Measurements from ENCODE around the gene RNPEPL1. TPM values are rescaled to one million over a fixed set of nuclear protein-coding genes. Genes with fewer than 3 reads are reported as not detected.

The RNPEPL1 gene
- total RNA-seq, 1 donor from 2014 or later = 22.7 TPM

DNA sequence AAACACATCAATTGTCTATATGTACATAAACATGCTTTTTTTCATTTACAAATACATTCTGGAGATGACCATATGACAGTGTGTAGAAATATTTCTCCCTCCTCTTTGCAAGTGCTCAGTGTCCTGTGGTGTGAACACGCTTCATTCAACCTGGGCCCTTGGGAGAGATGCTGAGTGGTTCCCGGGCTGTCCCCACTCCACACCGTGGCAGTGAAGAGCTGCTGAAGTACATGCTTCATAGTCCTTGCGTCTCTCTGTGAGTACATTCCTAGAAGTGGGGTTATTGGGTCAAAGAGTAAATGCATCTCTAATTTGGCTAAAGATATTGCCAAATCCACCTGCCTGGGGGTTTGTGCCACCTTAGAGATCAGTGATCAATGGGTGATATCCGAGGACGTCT lies 50.5 kb downstream of the RNPEPL1 start:
- Mint-ChIP-seq H3K4me1 (ENCODE audit: low read depth, unreplicated experiment) (peaks cover 6% of the 10 kb centered on the region), H3K27ac (ENCODE audit: unreplicated experiment) (no peak overlapping the region), H3K9me3 (ENCODE audit: unreplicated experiment) (peaks cover 5% of the 10 kb centered on the region), H3K4me3 (ENCODE audit: unreplicated experiment) (no peak overlapping the region), H3K27me3 (ENCODE audit: low read depth, unreplicated experiment) (no peaks in the 10 kb centered on the region), H3K36me3 (ENCODE audit: low read depth, unreplicated experiment) (peaks cover 11% of the 10 kb centered on the region)
- H4K20me1 ChIP-seq (ENCODE audit: insufficient read depth, low read length) = no peaks in the 10 kb centered on the region
- H3K36me3 ChIP-seq (ENCODE audit: insufficient read depth, low read length) = no peaks in the 10 kb centered on the region
- H3K4me1 ChIP-seq (ENCODE audit: insufficient read depth, low read length) = peaks cover 3% of the 10 kb centered on the region
- H3K27me3 ChIP-seq (ENCODE audit: insufficient read depth, low read length) = no peaks in the 10 kb centered on the region
- no peak overlapping the region for H2AFZ ChIP-seq (ENCODE audit: low read depth, low read length)
- no peak for FAIRE-seq
- H3K9me3 ChIP-seq (ENCODE audit: insufficient read depth, low read depth, low read length) = no peaks in the 10 kb centered on the region
- no peak overlapping the region for H3K4me2 ChIP-seq (ENCODE audit: low read length)
- no peak for TF ChIP-seq EZH2 (IDR thresholded peaks at IDR 0.05; ENCODE audit: insufficient read depth, low read length)
- TF ChIP-seq, protein P1, sequence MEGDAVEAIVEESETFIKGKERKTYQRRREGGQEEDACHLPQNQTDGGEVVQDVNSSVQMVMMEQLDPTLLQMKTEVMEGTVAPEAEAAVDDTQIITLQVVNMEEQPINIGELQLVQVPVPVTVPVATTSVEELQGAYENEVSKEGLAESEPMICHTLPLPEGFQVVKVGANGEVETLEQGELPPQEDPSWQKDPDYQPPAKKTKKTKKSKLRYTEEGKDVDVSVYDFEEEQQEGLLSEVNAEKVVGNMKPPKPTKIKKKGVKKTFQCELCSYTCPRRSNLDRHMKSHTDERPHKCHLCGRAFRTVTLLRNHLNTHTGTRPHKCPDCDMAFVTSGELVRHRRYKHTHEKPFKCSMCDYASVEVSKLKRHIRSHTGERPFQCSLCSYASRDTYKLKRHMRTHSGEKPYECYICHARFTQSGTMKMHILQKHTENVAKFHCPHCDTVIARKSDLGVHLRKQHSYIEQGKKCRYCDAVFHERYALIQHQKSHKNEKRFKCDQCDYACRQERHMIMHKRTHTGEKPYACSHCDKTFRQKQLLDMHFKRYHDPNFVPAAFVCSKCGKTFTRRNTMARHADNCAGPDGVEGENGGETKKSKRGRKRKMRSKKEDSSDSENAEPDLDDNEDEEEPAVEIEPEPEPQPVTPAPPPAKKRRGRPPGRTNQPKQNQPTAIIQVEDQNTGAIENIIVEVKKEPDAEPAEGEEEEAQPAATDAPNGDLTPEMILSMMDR (IDR thresholded peaks at IDR 0.05; ENCODE audit: insufficient read depth, low read depth, low read length) = no peak
- H3K79me2 ChIP-seq (ENCODE audit: insufficient read depth, low read length) = no peaks in the 10 kb centered on the region
- no peak overlapping the region for H3K9ac ChIP-seq (ENCODE audit: low read length)
- H3K4me3 ChIP-seq (ENCODE audit: insufficient read depth, low read depth, low read length) = no peak overlapping the region
- H3K27ac ChIP-seq (ENCODE audit: low read depth, low read length) = no peak overlapping the region
- DNase-seq (ENCODE audit: low read depth) = no peak

DNA sequence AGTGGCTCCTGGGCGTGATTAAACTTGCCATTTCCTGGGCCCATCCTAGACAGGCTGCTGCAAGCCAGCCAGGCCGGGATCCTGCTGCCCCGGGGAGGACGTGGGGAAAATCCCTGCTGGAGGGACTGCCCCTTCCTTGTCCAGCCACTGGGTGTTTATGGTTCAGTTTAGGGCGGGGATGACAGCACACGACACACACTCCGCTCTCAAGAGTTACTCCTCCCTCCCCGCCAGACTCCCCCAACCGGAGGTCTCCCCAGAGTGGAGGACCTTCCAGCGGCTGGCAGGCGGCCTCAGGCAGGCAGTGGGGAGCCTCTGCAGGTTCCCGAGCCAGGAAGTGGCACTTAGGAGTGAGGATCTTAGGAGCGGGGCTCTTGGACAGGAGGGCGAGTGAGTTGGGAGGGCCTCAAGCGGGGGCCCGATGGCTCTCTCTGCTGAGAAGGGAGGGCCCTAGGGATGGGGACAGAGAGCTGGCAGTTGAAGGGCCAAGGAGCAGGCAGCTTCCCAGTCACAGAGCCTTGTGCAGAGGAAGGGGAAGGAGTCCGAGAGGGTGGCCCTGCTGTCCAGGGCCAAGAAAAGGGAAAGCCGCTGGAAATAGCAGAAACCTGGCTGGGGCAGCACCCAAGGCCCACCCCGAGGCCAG lies 51.3 kb downstream of the RNPEPL1 start:
- H3K4me1 ChIP-seq (ENCODE audit: insufficient read depth, low read length) = peaks cover 3% of the 10 kb centered on the region
- H3K9me3 ChIP-seq (ENCODE audit: insufficient read depth, low read depth, low read length) = no peaks in the 10 kb centered on the region
- Mint-ChIP-seq H3K27ac (ENCODE audit: unreplicated experiment) (no peak overlapping the region), H3K9me3 (ENCODE audit: unreplicated experiment) (peaks cover 5% of the 10 kb centered on the region), H3K27me3 (ENCODE audit: low read depth, unreplicated experiment) (no peaks in the 10 kb centered on the region), H3K36me3 (ENCODE audit: low read depth, unreplicated experiment) (peaks cover 11% of the 10 kb centered on the region), H3K4me1 (ENCODE audit: low read depth, unreplicated experiment) (peaks cover 6% of the 10 kb centered on the region), H3K4me3 (ENCODE audit: unreplicated experiment) (no peak overlapping the region)
- H3K79me2 ChIP-seq (ENCODE audit: insufficient read depth, low read length) = no peaks in the 10 kb centered on the region
- TF ChIP-seq, protein P1 (IDR thresholded peaks at IDR 0.05; ENCODE audit: insufficient read depth, low read depth, low read length) = no peak
- TF ChIP-seq EZH2 (IDR thresholded peaks at IDR 0.05; ENCODE audit: insufficient read depth, low read length) = no peak
- no peak overlapping the region for H2AFZ ChIP-seq (ENCODE audit: low read depth, low read length)
- H3K4me3 ChIP-seq (ENCODE audit: insufficient read depth, low read depth, low read length) = no peak overlapping the region
- no peak for FAIRE-seq
- H3K27me3 ChIP-seq (ENCODE audit: insufficient read depth, low read length) = no peaks in the 10 kb centered on the region
- H3K4me2 ChIP-seq (ENCODE audit: low read length) = no peak overlapping the region
- H3K27ac ChIP-seq (ENCODE audit: low read depth, low read length) = no peak overlapping the region
- no peak overlapping the region for H3K9ac ChIP-seq (ENCODE audit: low read length)
- no peak for DNase-seq (ENCODE audit: low read depth)
- no peaks in the 10 kb centered on the region for H3K36me3 ChIP-seq (ENCODE audit: insufficient read depth, low read length)
- H4K20me1 ChIP-seq (ENCODE audit: insufficient read depth, low read length) = no peaks in the 10 kb centered on the region

DNA sequence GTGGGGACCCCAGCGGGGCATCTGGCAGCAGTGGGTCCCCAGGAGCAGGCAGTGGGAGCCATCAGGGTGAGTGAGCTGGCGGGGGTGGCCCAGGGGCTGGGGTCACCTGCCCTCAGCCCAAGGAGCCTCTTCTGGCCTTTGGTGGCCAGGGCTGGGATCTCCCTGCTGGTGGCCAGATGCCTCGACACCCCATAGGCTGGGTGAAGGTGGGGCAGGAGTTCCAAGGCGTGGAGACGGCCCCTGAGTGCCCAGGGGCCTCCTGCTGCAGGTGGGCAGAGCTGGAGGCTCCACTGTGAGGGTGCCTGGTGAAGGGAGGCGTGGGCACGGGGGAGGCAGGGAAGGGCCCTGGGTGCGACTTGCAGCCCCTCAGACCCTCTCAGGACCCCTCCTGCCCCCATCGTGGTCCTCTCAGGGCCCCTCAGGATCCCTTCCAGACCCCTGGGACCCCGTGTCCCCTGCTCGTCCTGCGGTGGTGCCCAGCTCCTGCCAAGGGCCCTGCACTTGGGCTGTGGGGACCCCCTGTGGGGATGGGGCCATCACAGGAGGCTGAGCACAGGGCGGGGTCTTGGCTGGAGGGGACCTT lies 52.0 kb downstream of the RNPEPL1 start:
- no peaks in the 10 kb centered on the region for H4K20me1 ChIP-seq (ENCODE audit: insufficient read depth, low read length)
- no peaks in the 10 kb centered on the region for H3K27me3 Mint-ChIP-seq (ENCODE audit: low read depth, unreplicated experiment)
- H3K4me1 Mint-ChIP-seq (ENCODE audit: low read depth, unreplicated experiment) = peaks cover 6% of the 10 kb centered on the region
- FAIRE-seq (no peak), DNase-seq (ENCODE audit: low read depth) (no peak)
- no peaks in the 10 kb centered on the region for H3K36me3 ChIP-seq (ENCODE audit: insufficient read depth, low read length)
- no peak overlapping the region for H3K4me3 Mint-ChIP-seq (ENCODE audit: unreplicated experiment)
- no peak overlapping the region for H3K27ac Mint-ChIP-seq (ENCODE audit: unreplicated experiment)
- no peaks in the 10 kb centered on the region for H3K27me3 ChIP-seq (ENCODE audit: insufficient read depth, low read length)
- H3K4me2 ChIP-seq (ENCODE audit: low read length) = no peak overlapping the region
- H3K4me1 ChIP-seq (ENCODE audit: insufficient read depth, low read length) = peaks cover 9% of the 10 kb centered on the region
- no peak overlapping the region for H3K4me3 ChIP-seq (ENCODE audit: insufficient read depth, low read depth, low read length)
- no peak overlapping the region for H3K27ac ChIP-seq (ENCODE audit: low read depth, low read length)
- no peak for TF ChIP-seq EZH2 (IDR thresholded peaks at IDR 0.05; ENCODE audit: insufficient read depth, low read length)
- TF ChIP-seq, protein P1 (IDR thresholded peaks at IDR 0.05; ENCODE audit: insufficient read depth, low read depth, low read length) = no peak
- no peaks in the 10 kb centered on the region for H3K9me3 ChIP-seq (ENCODE audit: insufficient read depth, low read depth, low read length)
- H3K36me3 Mint-ChIP-seq (ENCODE audit: low read depth, unreplicated experiment) = peaks cover 11% of the 10 kb centered on the region
- no peaks in the 10 kb centered on the region for H3K79me2 ChIP-seq (ENCODE audit: insufficient read depth, low read length)
- H3K9me3 Mint-ChIP-seq (ENCODE audit: unreplicated experiment) = peaks cover 5% of the 10 kb centered on the region
- H3K9ac ChIP-seq (ENCODE audit: low read length) = no peak overlapping the region
- no peak overlapping the region for H2AFZ ChIP-seq (ENCODE audit: low read depth, low read length)
